ENCODE results near the gene AMN1. TPM values are rescaled to one million over a fixed set of nuclear protein-coding genes. Genes with fewer than 3 reads are reported as not detected.

The AMN1 gene
- total RNA-seq, 1 experiment from 2014 or later: 12.1 TPM

- Mint-ChIP-seq H3K4me3 (no peak overlapping the region), H3K36me3 (no peaks in the 10 kb centered on the region), H3K9me3 (no peaks in the 10 kb centered on the region), H3K27me3 (ENCODE audit: low read depth) (no peaks in the 10 kb centered on the region), H3K4me1 (peaks cover 5% of the 10 kb centered on the region; the same call in 1 of the 2 replicates), H3K27ac (no peak overlapping the region)
- ChIA-PET CTCF (interaction anchor here (1.0 kb wide), 1 partner anchor 10 kb away, joined by 5 read pairs; no protein-coding TSS in a partner anchor), POLR2A (interaction anchor here (0.6 kb wide), 1 partner anchor 362 kb away, joined by 3 read pairs; no protein-coding TSS in a partner anchor)
- no peak for TF ChIP-seq RELA (CRISPR knock-in tag; IDR thresholded peaks at IDR 0.05; ENCODE audit: borderline replicate concordance)
- no peak for TF ChIP-seq ZNF219 (CRISPR knock-in tag; IDR thresholded peaks at IDR 0.05; ENCODE audit: borderline replicate concordance)
- no peak for TF ChIP-seq PRRX2 (CRISPR knock-in tag; IDR thresholded peaks at IDR 0.05)
- TF ChIP-seq ATF3 (CRISPR knock-in tag; conservative IDR thresholded peaks at IDR 0.05): no peak
- no peak for TF ChIP-seq TEAD4 (CRISPR knock-in tag; IDR thresholded peaks at IDR 0.05)
- TF ChIP-seq IRF1 (CRISPR knock-in tag; IDR thresholded peaks at IDR 0.05): no peak
- TF ChIP-seq ZNF425 (CRISPR knock-in tag; conservative IDR thresholded peaks at IDR 0.05): no peak
- TF ChIP-seq ERG (CRISPR knock-in tag; IDR thresholded peaks at IDR 0.05): no peak
- TF ChIP-seq ELF4 (CRISPR knock-in tag; IDR thresholded peaks at IDR 0.05; ENCODE audit: low read depth): no peak
- no peak for TF ChIP-seq NR1H2 (CRISPR knock-in tag; IDR thresholded peaks at IDR 0.05)
- no peak for TF ChIP-seq USF2 (CRISPR knock-in tag; IDR thresholded peaks at IDR 0.05)
- no peak for TF ChIP-seq MXD4 (CRISPR knock-in tag; IDR thresholded peaks at IDR 0.05; ENCODE audit: borderline replicate concordance)
- DNase-seq (ENCODE audit: low spot score) (no peak), ATAC-seq (no peak)
Measured at GRCh38 chr12:31651893-31652521, 76.8 kb downstream of the AMN1 start.

- Mint-ChIP-seq H3K27ac (no peak overlapping the region), H3K36me3 (no peaks in the 10 kb centered on the region), H3K4me1 (peaks cover 7% of the 10 kb centered on the region; the same call in 1 of the 2 replicates), H3K4me3 (no peak overlapping the region), H3K27me3 (ENCODE audit: low read depth) (no peaks in the 10 kb centered on the region), H3K9me3 (no peaks in the 10 kb centered on the region)
- no peak for DNase-seq (ENCODE audit: low spot score)
- ChIA-PET CTCF (interaction anchor here (0.6 kb wide), 1 partner anchor 1028 kb away, joined by 3 read pairs; the partner anchor contains the start of gene DNM1L), POLR2A (no interaction called here)
- no peak for ATAC-seq
- TF ChIP-seq FOXP1 (CRISPR knock-in tag; IDR thresholded peaks at IDR 0.05; ENCODE audit: borderline replicate concordance): no peak
- TF ChIP-seq ZNF263 (CRISPR knock-in tag; IDR thresholded peaks at IDR 0.05; ENCODE audit: low read depth): no peak
- no peak for TF ChIP-seq E2F5 (CRISPR knock-in tag; IDR thresholded peaks at IDR 0.05)
- no peak for TF ChIP-seq ATF2 (CRISPR knock-in tag; IDR thresholded peaks at IDR 0.05; ENCODE audit: borderline replicate concordance, low read depth)
- TF ChIP-seq ZMAT4 (CRISPR knock-in tag; IDR thresholded peaks at IDR 0.05): no peak
- TF ChIP-seq STAT6 (CRISPR knock-in tag; conservative IDR thresholded peaks at IDR 0.05; ENCODE audit: low read depth): no peak
- TF ChIP-seq ATF3 (CRISPR knock-in tag; conservative IDR thresholded peaks at IDR 0.05): no peak
Measured at GRCh38 chr12:31650918-31651317, 77.9 kb downstream of the AMN1 start.
